SK-N-SH (cell line): ENCODE data around the gene FMN2. TPM values are rescaled to one million over a fixed set of nuclear protein-coding genes. Genes with fewer than 3 reads are reported as not detected.

ENCODE experiments used
- CTCF ChIA-PET: fragments of 300-600, 350-600 bp; formaldehyde crosslinking; extraction: SDS; loops from one replicate; lab custom pipeline; 2021; lab: Yijun Ruan, JAX
- POLR2A ChIA-PET: fragments of 350-600 bp; sonication (Branson Sonifier 250); formaldehyde crosslinking; extraction: SDS; loops from one replicate; lab custom pipeline; 2020; ENCODE audit warnings: antibody characterized with exemption, inconsistent platforms; lab: Yijun Ruan, JAX
- DNase-seq: peaks from one replicate; pipeline ENCODE4 v3.0.0; 2012
- H2AFZ ChIP-seq: fragments of 200-600 bp; sonication (generic); 2 replicates; pipeline ENCODE4 v1.8.1; 2016; ENCODE audit warnings: antibody characterized with exemption, mild to moderate bottlenecking, low read depth
- H3F3A ChIP-seq: fragments of 200-600 bp; sonication (generic); replicated peaks from 2 replicates; pipeline ENCODE3; 2016; ENCODE audit warnings: antibody characterized with exemption, mild to moderate bottlenecking; ENCODE audit not compliant: insufficient read depth
- H3K27ac ChIP-seq, 2 experiments: fragments of 200-500 bp in 1 of 2; fragments of 200-600 bp in 1 of 2; sonication (Bioruptor generic) in 1 of 2; sonication (generic), shearing (Covaris generic) in 1 of 2; 2 replicates each; pipeline versions ENCODE4 v1.5.1 to v1.6.1; 2014 to 2016; ENCODE audit warnings: low read depth in 2 of 2, inconsistent platforms in 1 of 2, low read length in 1 of 2, mild to moderate bottlenecking in 1 of 2, mixed read lengths in 1 of 2
- H3K27me3 ChIP-seq: fragments of 200-600 bp; sonication (generic), shearing (Covaris generic); 2 replicates; pipeline ENCODE4 v1.6.1; 2016; ENCODE audit warnings: mixed run types; ENCODE audit not compliant: insufficient read depth
- H3K36me3 ChIP-seq, 2 experiments: fragments of 200-500 bp in 1 of 2; fragments of 200-600 bp in 1 of 2; sonication (Bioruptor generic) in 1 of 2; sonication (generic) in 1 of 2; replicated peaks in 1 of 2; 2 replicates each; pipeline versions ENCODE3 to v1.5.1; 2014 to 2016; ENCODE audit warnings: low read length in 1 of 2, mild to moderate bottlenecking in 1 of 2; ENCODE audit not compliant: insufficient read depth in 2 of 2, control insufficient read depth in 1 of 2
- H3K4me1 ChIP-seq, 2 experiments: fragments of 200-500 bp in 1 of 2; fragments of 200-600 bp in 1 of 2; sonication (Bioruptor generic) in 1 of 2; sonication (generic), shearing (Covaris generic) in 1 of 2; 2 replicates each; pipeline versions ENCODE4 v1.5.1 to v1.6.1; 2014 to 2016; ENCODE audit warnings: low read depth in 1 of 2, low read length in 1 of 2, mixed run types in 1 of 2; ENCODE audit not compliant: insufficient read depth in 2 of 2, control insufficient read depth in 1 of 2
- H3K4me2 ChIP-seq: fragments of 200-600 bp; sonication (generic), shearing (Covaris generic); 2 replicates; pipeline ENCODE4 v1.6.1; 2017; ENCODE audit warnings: mixed run types
- H3K4me3 ChIP-seq, 2 experiments: fragments of 200-500 bp in 1 of 2; fragments of 200-600 bp in 1 of 2; sonication (Bioruptor generic) in 1 of 2; sonication (generic), shearing (Covaris generic) in 1 of 2; 2 replicates each; pipeline versions ENCODE4 v1.5.1 to v1.8.1; 2014 to 2016; ENCODE audit warnings: low read depth in 2 of 2, inconsistent platforms in 1 of 2, low read length in 1 of 2, mild to moderate bottlenecking in 1 of 2, mixed read lengths in 1 of 2, moderate library complexity in 1 of 2
- H3K79me2 ChIP-seq: fragments of 200-600 bp; sonication (generic); 2 replicates; pipeline ENCODE4 v1.8.1; 2017; ENCODE audit warnings: mild to moderate bottlenecking; ENCODE audit not compliant: insufficient read depth
- H3K9ac ChIP-seq: fragments of 200-600 bp; sonication (generic); 2 replicates; pipeline ENCODE4 v1.6.1; 2017; ENCODE audit warnings: mixed run types
- H3K9me2 ChIP-seq: fragments of 200-600 bp; sonication (generic); 2 replicates; pipeline ENCODE4 v1.6.1; 2017; ENCODE audit warnings: mixed run types
- H3K9me3 ChIP-seq: fragments of 200-600 bp; sonication (generic); 2 replicates; pipeline ENCODE4 v1.6.1; 2017; ENCODE audit warnings: mixed run types, mild to moderate bottlenecking, moderate library complexity
- H4K20me1 ChIP-seq: fragments of 200-600 bp; sonication (generic); 2 replicates; pipeline ENCODE4 v1.6.1; 2017; ENCODE audit warnings: mild to moderate bottlenecking, mixed run types; ENCODE audit not compliant: insufficient read depth
- EP300 ChIP-seq, 2 experiments: IDR thresholded peaks; 2 replicates each; pipeline versions ENCODE4 v1.4.0 to v1.6.1; 2012; ENCODE audit warnings: borderline replicate concordance in 1 of 2, low read depth in 1 of 2, low read length in 1 of 2
- FOSL2 ChIP-seq: IDR thresholded peaks from 2 replicates; pipeline ENCODE4 v1.4.0; 2012; ENCODE audit warnings: low read depth, mild to moderate bottlenecking, moderate library complexity, borderline replicate concordance
- FOXM1 ChIP-seq: IDR thresholded peaks from 2 replicates; pipeline ENCODE4 v1.4.0; 2012; ENCODE audit warnings: low read depth, mild to moderate bottlenecking
- IRF3 ChIP-seq: fragments of 150-350 bp; IDR thresholded peaks from 2 replicates; pipeline ENCODE4 v1.6.1; 2016; ENCODE audit warnings: mild to moderate bottlenecking, low read depth, low read length
- JUND ChIP-seq: IDR thresholded peaks from 2 replicates; pipeline ENCODE4 v1.4.0; 2012
- MAX ChIP-seq: IDR thresholded peaks from 2 replicates; pipeline ENCODE4 v1.4.0; 2012; ENCODE audit warnings: low read depth
- NFIC ChIP-seq: IDR thresholded peaks from 2 replicates; pipeline ENCODE4 v1.4.0; 2012; ENCODE audit warnings: borderline replicate concordance
- PBX3 ChIP-seq: IDR thresholded peaks from 2 replicates; pipeline ENCODE4; 2012
- POLR2AphosphoS5 ChIP-seq: IDR thresholded peaks from 2 replicates; pipeline ENCODE4 v1.6.1; 2012; ENCODE audit warnings: low read depth, low read length
- RCOR1 ChIP-seq: fragments of 150-350 bp; IDR thresholded peaks from 2 replicates; pipeline ENCODE4 v1.6.1; 2017; ENCODE audit warnings: antibody characterized with exemption, low read length
- REST ChIP-seq: IDR thresholded peaks from 2 replicates; pipeline ENCODE4 v1.6.1; 2012; ENCODE audit warnings: mild to moderate bottlenecking, low read depth, low read length, moderate library complexity
- RFX5 ChIP-seq: IDR thresholded peaks from 2 replicates; pipeline ENCODE4 v1.6.1; 2012; ENCODE audit warnings: mild to moderate bottlenecking, improper control_type of control experiment, low read length
- RXRA ChIP-seq: IDR thresholded peaks from 2 replicates; pipeline ENCODE4 v1.4.0; 2012; ENCODE audit warnings: low read depth, mild to moderate bottlenecking, borderline replicate concordance
- SIN3A ChIP-seq: IDR thresholded peaks from 2 replicates; pipeline ENCODE4 v1.6.1; 2012; ENCODE audit warnings: low read depth, mild to moderate bottlenecking, low read length, moderate library complexity, borderline replicate concordance
- TAF1 ChIP-seq: IDR thresholded peaks from 2 replicates; pipeline ENCODE4 v1.6.1; 2012; ENCODE audit warnings: low read depth, mild to moderate bottlenecking, low read length, moderate library complexity, borderline replicate concordance
- TCF12 ChIP-seq: IDR thresholded peaks from 2 replicates; pipeline ENCODE4 v1.4.0; 2012
- TEAD4 ChIP-seq: IDR thresholded peaks from 2 replicates; pipeline ENCODE4 v1.4.0; 2012; ENCODE audit warnings: mild to moderate bottlenecking, borderline replicate concordance; ENCODE audit not compliant: insufficient read depth
- USF1 ChIP-seq: IDR thresholded peaks from 2 replicates; pipeline ENCODE4 v1.4.0; 2012; ENCODE audit warnings: low read depth, borderline replicate concordance
- USF2 ChIP-seq: fragments of 150-350 bp; IDR thresholded peaks from 2 replicates; pipeline ENCODE4 v1.6.1; 2017; ENCODE audit warnings: antibody characterized with exemption, low read length, low read depth, borderline replicate concordance
- WGBS: methylation state at CpG from one replicate; pipeline ENCODE4 v1.1.6; 2017; ENCODE audit warnings: low lambda C conversion rate; 5-methylcytosine and 5-hydroxymethylcytosine counted together
- polyA plus RNA-seq, 3 experiments: library from polyadenylated mRNA; depleted of rRNA; stranded (reverse); fragments of >200 nt; gene quantifications; 2 replicates each; pipeline ENCODE4 v1.2.3, GENCODE V29; 2012

Gene FMN2
- polyA plus RNA-seq, 1 of the 3 experiments (the other 2 are of a cell fraction) = 7.2 TPM

GRCh38 chr1:240242601-240243144 is 151.0 kb downstream of the FMN2 start:
- Histone ChIP-seq H3K4me3 (no peak overlapping the region), H3F3A (peaks cover 65% of the 10 kb centered on the region), H3K27me3 (no peaks in the 10 kb centered on the region), H3K9ac (no peak overlapping the region), H3K36me3 (peaks cover 11 to 12% of the 10 kb centered on the region in 2 experiments), H3K4me2 (peak overlapping the region; percentile 42; the same call in 1 of the 2 replicates), H4K20me1 (no peaks in the 10 kb centered on the region), H3K27ac (peak overlapping the region; percentile 68 to 96), H2AFZ (no peak overlapping the region), H3K79me2 (peaks cover 37% of the 10 kb centered on the region), H3K9me3 (no peaks in the 10 kb centered on the region), H3K4me1 (peaks cover 19 to 39% of the 10 kb centered on the region in 2 experiments), H3K9me2 (no peaks in the 10 kb centered on the region)
- peak; percentile 58; the same call in 1 of the 2 replicates for TF ChIP-seq FOSL2
- TF ChIP-seq REST = 0 out of 2 replicates have a peak, but pooled peaks have one; percentile 22
- TF ChIP-seq MAX = no peak
- TF ChIP-seq USF2 = no peak
- TF ChIP-seq NFIC = peak; percentile 88
- peak; percentile 70 for TF ChIP-seq POLR2AphosphoS5
- TF ChIP-seq USF1 = 0 out of 2 replicates have a peak, but pooled peaks have one; percentile 4
- no peak for TF ChIP-seq RFX5
- TF ChIP-seq TCF12 = peak; percentile 94
- peak; percentile 80 for TF ChIP-seq RXRA
- peak; percentile 59 for TF ChIP-seq JUND
- no peak for TF ChIP-seq RCOR1
- peak; percentile 85; the same call in 1 of the 2 replicates for TF ChIP-seq TEAD4
- TF ChIP-seq TAF1 = 0 out of 2 replicates have a peak, but pooled peaks have one; percentile 21
- TF ChIP-seq IRF3 = no peak
- TF ChIP-seq FOXM1 = 0 out of 2 replicates have a peak, but pooled peaks have one; percentile 33
- TF ChIP-seq EP300 (IDR thresholded peaks at IDR 0.05; ENCODE audit: borderline replicate concordance in 1 of 2, low read depth in 1 of 2, low read length in 1 of 2) = peak in 1 of 2 experiments; percentile 90; a peak in 3 of 4 replicates
- peak; percentile 74; the same call in 1 of the 2 replicates for TF ChIP-seq SIN3A
- peak; percentile 74 for TF ChIP-seq PBX3
- WGBS = 39% methylated on average over 5 of the region's 5 CpGs
- CTCF ChIA-PET = no interaction called here
- POLR2A ChIA-PET = no interaction called here
- peak; percentile 26 for DNase-seq
